Hematopoietic multipotent progenitor cell treated with erythropoietin and hydrocortisone succinate and interleukin-3 and kit ligand, for 4 days (in vitro differentiated cells): ENCODE results near the gene AHNAK2.
A peak's percentile ranks its signal among the peaks of the same experiment; 100 is the strongest.
"Not testable (repeated sequence)": the region's sequence is repeated elsewhere in the genome, so short reads cannot be mapped to it uniquely, and the experiment has no call there.

Source experiments
- DNase-seq: peaks from one replicate; pipeline ENCODE4 v3.0.0-alpha.2; 2015

The AHNAK2 gene

DNA sequence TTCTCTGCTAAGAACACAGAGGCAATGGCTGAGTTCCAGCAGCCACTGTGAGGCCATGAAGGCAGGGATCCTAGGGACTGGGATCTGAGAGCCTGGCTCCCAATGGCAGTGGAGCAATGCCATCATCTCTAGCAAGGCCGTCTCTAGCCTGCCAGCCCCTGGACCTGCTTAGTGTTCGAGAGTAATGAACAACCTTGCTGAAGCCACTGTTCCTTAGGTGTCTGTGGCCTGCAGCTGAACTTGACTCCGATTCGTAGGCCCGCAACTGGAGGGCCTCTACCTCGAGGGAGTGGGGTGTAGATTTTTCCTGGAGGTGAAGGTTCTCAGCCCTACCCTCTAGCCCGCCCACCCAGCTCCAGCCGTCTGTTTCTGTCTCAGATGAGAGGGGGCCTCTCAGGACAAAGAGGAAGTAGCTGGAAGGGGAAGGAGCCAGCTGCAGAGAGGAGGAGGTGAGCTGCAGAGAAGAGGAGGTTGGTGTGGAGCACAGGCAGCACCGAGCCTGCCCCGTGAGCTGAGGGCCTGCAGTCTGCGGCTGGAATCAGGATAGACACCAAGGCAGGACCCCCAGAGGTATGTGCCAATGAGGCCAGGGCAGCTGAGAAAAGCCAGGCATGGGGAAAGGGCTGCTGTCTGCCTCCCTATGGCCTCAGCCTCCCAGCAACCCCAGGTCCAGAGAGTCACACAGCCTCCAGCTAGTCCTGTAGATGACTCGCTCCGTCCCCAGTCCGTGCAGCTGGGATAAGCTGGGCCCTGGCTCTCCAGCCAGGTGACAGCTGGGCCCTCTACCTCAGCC, 53.6 kb downstream of the AHNAK2 start, which contains the start of gene PLD4:
TSS of gene PLD4 (plus strand) at position 459 of the 793 bp plus-strand sequence. CDS start 2,262 bp downstream, outside the sequence.
- DNase-seq = peak; percentile 79

DNA sequence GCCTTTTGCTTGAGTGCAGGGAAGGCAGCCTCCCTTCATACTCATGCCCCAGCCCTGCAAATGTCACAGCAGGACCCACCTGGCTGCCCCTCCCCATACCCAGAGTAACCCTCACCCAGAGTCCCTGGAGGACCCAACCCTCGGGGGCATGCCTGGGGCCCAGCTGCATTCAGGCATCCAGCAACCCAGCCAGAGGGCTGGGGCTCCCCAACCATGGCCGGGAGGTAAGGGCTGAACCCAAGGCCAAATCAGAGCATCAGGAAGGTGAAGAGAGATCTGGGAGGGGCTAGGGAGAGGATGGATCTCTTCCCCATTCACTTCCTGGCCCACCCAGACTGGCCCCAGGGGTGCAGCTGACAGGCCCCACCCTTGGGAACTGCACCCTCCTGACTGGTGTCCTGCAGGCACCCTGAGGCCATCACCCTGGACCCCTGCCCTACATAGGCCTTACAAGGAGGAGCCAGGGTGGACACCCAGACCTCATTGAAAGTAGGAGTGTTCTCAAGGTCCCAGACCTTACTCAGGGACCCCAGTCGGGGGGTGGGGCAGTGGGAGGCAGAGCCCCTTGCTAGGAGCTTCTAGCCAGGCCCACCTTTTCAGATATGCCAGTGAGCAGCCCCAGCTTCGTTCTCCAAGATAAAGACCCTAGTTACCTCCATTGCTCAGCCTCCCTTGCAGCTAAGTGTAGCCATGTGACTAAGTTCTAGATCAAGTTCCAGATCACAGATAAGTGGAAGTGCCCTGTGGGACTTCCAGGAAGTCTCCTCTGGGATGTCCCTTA, 54.3 kb downstream of the AHNAK2 start:
- no peak for DNase-seq

DNA sequence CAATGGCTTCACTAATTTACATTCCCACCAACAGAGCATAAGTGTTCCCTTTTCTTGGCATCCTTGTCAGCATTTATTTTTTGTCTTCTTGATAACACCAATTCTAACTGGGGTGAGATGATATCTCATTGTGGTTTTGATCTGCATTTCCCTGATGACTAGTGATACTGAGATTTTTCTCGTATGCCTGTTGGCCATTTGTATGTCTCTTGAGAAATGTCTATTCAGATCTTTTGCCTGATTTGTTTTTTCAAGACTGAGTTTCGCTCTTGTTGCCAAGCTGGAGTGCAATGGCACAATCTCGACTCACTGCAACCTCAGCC, 58.2 kb downstream of the AHNAK2 start:
- DNase-seq = peak; percentile 18

- DNase-seq = not testable (repeated sequence)
Measured at GRCh38 chr14:104919152-104919992, 58.8 kb downstream of the AHNAK2 start.

DNA sequence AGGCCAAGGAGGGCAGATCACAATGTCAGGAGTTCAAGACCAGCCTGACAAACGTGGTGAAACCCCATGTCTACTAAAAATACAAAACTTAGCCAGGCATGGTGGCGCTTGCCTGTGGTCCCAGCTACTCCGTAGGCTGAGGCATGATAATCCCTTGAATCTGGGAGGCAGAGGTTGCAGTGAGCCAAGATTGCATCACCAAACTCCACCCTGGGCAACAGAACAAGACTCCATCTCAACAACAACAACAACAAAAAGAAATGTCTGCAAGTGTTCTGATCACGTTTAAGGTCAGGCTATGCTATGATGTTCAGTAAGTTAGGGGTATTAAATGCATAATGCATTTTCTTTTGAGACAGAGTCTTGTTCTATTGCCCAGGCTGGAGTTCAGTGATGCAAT, 60.2 kb downstream of the AHNAK2 start:
- DNase-seq = no peak

DNA sequence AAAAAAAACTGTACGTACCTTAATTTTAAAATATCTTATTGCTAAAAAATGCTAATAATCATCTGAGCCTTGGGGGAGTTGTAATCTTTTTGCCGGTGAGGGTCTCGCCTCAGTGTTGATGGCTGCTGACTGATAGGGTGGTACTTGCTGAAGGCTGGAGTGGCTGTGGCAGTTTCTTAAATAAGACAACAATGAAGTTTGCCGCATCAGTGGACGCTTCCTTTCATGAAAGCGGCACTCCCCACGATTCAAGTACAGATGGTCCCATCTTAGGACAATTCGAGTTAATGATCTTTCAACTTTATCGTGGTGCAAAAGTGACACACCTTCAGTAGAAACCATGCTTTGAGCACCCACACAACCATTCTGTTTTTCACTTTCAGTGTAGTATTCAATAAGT, 61.1 kb downstream of the AHNAK2 start:
- no peak for DNase-seq

GRCh38 chr14:104913435-104913834, 64.7 kb downstream of the AHNAK2 start:
- no peak for DNase-seq

DNA sequence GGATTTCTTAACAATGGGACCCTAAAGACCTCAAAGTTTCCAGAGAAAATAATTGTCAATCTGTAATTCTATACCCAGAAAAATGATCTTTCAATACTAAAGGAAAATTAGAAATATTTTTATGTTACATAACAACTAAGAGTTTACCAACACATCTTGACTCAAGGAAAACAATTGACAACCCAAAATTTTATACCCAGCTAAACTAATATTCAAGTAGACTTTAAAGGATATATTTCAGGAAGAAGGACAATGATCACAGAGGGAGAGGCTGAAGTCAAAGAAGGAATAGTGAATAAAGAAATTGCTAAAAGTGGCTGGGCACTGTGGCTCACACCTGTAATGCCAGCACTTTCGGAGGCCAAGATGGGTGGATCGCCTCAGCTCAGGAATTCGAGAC, 66.1 kb downstream of the AHNAK2 start:
- DNase-seq = no peak

DNA sequence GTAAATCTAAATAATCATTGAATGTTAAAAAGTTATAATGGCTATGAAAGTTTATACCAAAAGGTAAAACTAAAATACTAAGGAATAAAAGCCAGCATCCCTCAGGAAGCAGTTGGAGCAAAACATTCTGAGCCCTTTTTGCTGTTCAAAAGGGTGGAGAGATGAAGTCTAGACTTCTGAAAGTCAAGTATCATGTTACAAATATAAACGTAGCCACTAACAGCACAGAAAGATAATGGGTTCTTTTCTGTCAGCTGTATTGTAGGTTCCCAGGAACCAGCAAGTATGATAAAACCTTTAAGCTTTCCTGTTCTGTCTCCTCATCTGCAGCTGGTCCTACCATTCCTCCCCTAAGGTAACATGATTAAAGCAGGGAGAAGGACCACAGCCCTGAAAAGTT, 69.9 kb downstream of the AHNAK2 start:
- no peak for DNase-seq

DNA sequence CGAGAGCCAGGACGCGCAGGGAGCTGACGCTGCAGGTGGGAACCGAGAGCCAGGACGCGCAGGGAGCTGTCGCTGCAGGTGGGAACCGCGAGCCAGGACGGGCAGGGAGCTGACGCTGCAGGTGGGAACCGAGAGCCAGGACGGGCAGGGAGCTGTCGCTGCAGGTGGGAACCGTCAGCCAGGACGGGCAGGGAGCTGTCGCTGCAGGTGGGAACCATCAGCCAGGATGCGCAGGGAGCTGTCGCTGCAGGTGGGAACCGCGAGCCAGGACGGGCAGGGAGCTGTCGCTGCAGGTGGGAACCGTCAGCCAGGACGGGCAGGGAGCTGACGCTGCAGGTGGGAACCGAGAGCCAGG, 72.6 kb downstream of the AHNAK2 start:
- not testable (repeated sequence) for DNase-seq

DNA sequence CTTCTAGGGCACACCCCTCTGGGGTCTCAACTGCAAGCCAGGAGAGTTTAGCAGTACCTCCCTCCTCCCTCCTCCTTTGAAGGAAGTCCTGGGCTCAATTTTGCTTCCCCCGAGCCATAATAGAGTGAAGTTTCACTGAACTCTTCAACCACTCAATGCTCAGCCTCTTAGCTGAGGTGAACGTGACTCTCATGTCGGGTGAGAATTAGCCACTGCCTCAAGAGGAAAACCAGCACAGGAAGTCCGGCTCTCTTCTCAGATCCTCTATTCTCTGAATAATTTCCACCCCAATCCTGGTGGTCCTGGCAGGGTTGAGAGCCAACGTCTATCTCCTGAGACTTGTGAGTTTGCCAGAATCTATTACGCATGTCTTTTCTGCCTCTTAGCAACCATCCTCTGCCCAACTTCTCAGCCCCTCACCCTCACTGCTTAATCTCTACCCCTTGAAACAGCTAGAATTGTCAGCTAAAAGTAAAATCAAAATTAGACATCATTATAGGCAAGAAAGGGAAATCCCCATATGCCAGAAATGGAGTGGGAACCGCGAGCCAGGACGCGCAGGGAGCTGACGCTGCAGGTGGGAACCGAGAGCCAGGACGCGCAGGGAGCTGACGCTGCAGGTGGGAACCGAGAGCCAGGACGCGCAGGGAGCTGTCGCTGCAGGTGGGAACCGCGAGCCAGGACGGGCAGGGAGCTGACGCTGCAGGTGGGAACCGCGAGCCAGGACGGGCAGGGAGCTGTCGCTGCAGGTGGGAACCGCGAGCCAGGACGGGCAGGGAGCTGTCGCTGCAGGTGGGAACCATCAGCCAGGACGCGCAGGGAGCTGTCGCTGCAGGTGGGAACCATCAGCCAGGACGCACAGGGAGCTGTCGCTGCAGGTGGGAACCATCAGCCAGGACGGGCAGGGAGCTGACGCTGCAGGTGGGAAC, 73.3 kb downstream of the AHNAK2 start:
- DNase-seq = not testable (repeated sequence)

DNA sequence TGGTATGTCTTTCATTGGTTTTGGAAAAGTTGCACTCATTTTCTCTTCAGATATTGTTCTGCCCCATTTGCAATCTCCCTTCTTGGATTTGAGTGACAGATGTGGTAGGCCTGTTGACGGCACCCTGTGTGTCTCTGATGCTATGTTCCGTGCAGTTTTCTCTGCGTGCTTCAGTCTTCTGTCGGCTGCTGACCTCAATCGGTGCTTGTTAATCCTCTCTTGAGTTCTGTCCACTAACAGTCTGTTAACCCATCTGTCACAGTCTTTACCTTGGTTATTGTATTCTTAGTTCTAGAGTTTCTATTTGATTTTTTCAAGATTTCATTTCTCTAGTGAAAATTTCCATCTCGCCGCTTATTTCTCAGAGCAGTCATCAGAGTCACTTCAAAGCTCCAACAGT, 74.2 kb downstream of the AHNAK2 start:
- no peak for DNase-seq

DNA sequence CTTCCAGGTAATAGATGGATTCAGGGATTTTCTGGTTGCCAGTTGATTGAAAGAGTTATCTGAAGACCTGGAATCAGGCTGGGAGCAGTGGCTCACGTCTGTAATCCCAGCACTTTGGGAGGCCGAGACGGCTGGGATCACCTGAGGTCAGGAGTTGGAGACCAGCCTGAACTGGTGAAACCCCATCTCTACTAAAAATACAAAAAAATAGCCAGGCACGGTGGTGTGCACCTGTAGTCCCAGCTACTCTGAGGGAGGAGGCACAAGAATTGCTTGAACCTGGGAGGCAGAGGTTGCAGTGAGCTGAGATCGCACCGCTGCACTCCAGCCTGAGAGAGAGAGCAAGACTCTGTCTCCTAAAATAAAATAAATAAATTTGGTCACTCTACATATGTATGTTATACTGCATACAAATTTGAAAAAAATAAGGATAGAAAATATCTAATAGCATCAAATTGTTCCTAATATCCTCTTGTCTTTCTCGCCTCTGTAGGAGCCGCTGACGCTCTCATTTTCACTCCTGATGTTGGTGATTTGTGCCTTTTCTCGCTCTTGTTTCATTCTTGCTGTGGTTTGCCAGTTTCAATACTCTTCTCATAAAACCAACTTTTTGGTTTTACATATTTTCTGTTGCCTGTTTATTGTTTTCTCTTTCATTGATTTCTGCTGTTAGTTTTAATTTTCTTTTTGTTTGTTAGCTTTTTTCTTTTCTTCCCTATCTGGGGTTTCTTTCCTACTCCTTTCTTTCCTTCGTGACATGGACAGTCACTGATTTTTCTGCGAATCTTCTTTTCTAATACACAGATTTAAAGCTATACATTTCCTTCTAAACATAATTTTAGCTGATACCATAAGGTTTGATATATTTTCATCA, 77.3 kb downstream of the AHNAK2 start:
- no peak for DNase-seq

DNA sequence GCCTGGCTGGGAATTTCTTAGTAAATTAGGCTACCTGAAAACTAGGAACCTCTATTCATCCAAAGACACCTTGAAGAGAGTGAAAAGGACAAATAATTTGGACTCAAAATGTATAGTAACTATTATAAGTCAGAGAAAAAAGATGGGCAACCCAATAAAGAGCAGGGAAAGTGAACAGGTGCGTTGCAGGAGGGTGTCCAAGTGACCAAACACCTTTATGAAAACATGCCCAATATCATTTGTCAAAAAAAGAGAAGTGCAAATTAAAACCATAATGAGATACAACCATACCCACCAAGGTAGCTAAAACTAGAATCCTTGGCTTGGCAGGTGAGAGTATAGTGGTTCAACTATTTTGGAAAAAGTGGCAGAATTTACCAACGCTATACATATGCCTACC, 78.4 kb downstream of the AHNAK2 start:
- no peak for DNase-seq

DNA sequence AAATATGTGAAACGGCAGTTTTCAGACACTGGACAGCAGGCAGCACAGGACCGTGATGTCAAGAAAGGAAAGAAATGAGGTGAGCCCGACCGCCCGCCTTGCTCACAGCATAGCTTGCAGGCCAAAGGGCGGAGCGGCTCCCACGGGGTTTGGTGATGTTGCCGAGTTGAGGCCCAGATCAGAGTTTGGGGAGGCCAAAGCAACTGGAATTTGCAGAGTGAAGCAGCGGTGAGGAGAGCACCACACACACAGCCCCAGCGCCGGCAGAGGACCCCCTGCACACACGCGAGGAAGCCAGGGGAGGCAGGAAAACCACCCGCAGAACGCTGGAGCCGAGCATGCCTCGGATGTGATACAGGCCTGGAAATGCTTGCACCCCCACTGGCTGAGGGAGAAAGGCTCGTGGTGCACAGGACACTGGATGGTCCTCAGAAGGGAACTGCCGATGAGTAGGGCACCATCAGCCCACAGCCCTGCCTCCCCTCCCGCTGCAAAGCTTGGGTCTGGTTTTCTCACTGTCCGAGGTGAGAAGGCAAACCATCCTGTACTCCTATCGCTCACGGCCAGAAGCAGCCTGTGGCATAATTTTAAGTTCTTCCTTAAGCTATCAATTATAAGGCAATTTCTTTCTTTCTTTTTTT, 79.2 kb downstream of the AHNAK2 start:
- no peak for DNase-seq

GRCh38 chr14:104898195-104898558, 80.0 kb downstream of the AHNAK2 start:
- DNase-seq = no peak

DNA sequence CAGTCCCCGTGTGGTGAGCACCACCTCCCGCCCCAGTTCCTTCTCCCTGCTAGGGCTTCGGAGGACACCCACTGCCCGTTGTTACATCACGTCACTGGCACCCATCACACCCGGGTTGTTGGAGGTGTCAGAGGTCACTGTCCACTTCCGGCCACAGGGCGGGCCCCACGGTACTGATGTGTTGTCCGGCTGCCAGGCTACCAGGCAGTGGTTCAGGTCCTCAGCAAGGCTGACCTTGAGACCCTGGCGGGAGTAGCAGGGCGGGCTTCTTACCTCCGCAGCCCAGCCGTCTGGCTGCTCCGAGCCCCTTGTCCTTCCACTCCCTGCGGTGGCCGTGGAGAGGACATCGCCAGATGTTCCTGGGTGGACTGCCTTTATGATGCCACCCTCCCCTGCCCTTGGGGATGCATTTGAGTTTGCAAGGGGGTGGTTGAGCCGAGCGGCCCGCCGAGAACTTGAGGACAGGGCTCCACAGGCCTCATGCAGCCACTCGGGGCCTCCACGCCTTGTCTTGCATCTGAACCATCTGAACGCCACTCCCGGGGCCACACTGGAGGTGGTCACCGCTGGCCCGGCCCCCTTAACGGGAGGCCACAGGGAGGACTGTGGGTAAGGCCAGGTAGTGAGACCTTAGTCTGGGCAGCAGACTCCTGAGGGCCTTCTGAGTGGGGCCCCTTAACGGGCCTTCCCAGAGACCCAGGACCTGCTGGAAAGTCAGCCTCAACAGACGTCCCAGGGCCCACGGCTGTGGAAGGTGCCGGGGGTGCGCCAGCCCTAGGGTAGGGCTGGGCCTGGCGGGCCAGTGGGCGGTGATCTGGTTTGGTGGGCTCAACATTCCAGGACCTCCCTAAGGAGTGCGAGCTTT, 80.6 kb downstream of the AHNAK2 start:
- DNase-seq = no peak

GRCh38 chr14:104895786-104896661, 82.2 kb downstream of the AHNAK2 start:
- peak; percentile 40 for DNase-seq
